ENCODE data around the gene CCL18. TPM values are rescaled to one million over a fixed set of nuclear protein-coding genes. Genes with fewer than 3 reads are reported as not detected.
"Not testable (repeated sequence)": the region's sequence is repeated elsewhere in the genome, so short reads cannot be mapped to it uniquely, and the experiment has no call there.

CCL18 gene
- total RNA-seq, 2 experiments from 2014 or later = not detected

DNA sequence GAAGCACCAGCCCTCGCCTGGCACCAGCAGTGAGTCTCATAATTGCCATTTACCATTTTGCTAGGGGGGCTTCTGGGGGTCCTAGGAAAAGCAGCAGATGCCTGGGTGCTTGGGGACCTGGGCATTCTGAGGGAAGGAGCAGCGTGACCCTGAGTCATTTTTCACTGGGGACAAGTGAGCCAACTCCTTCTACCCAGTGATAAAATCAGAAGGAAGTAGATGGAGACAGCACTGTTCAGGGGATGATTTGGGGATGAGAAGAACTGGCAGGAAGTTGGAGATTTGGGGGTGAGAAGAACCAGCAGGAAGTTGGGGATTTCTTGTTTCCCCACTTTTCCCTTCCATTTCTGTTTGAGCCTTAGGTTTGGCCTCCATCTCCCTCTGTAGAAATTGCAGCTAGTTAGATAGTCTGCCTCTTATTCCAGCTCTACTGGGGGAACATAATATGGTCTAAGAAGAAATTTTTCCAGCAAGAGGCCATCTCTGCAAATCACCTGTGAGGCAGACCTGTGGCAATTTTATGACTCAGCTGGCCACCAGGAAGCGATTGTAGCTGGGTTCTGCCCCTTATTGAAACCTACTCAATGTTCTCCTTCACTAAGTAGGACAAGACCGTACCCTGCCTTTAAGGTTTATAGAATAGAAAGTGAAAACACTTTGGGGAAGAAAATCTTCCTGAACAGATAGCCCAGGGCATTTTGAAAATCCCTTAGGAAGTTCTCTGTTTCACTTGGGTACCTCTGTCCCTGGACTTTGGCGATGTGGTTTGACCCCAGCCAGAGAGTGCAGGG lies 17.8 kb downstream of the CCL18 start:
- ChIA-PET CTCF (interaction anchor here (0.6 to 2.3 kb wide), 4 partner anchors 8 to 241 kb away, joined by 3 to 10 read pairs (median 4); no protein-coding TSS in a partner anchor), POLR2A (interaction anchor here (1.0 to 2.0 kb wide), 4 partner anchors 9 to 202 kb away, joined by 3 to 9 read pairs (median 4); partner anchors contain the start of gene CCL5)

DNA sequence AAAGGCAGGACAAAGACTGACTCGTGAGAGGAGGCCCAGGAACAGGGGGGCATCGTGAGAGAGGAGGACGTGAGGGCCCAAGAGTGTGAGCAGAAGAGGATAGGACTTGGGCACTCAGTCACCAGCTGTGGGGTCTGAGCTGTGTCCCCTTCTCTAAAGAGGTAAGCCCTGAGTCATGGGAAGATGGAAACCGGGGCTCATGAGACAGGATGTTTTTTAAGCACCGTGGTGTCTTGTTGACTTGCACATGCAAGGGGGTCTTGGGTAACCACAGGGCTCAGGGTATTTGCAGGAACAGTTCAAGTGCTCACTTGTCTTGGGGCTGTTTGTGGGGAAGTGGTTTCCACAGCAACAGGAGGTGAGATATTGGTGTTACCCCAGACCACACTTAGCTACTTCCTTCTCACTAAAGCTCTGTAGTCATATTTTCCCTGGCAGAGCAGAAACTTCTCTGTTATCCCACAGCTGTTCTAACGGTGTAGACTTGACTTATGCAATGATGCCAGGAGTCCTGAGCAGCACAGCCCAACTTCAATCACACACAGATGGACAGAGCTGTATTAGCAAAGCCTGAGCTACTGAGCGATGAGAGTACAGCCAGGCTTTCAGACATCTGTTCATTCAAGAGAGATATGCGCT lies 18.5 kb downstream of the CCL18 start:
- not testable (repeated sequence) for H3K36me3 Mint-ChIP-seq (ENCODE audit: low read depth); H3K9me3 Mint-ChIP-seq; H3K27me3 Mint-ChIP-seq
- H3K4me1 Mint-ChIP-seq = peaks cover 51% of the 10 kb centered on the region
- H3K27ac Mint-ChIP-seq = peak overlapping the region; percentile 86
- ChIA-PET POLR2A (interaction anchor here (1.0 to 2.0 kb wide), 4 partner anchors 10 to 202 kb away, joined by 3 to 9 read pairs (median 4); partner anchors contain the start of gene CCL5), CTCF (interaction anchor here (0.6 to 2.3 kb wide), 4 partner anchors 9 to 241 kb away, joined by 3 to 10 read pairs (median 4); no protein-coding TSS in a partner anchor)
- peak overlapping the region; percentile 14 for H3K4me3 Mint-ChIP-seq
- peak; percentile 75 for DNase-seq

More for the DNA sequence above, 17.8 kb downstream of the CCL18 start:
- peaks cover 49% of the 10 kb centered on the region for H3K4me1 Mint-ChIP-seq
- peak overlapping the region; percentile 86 for H3K27ac Mint-ChIP-seq
- not testable (repeated sequence) for H3K4me3 Mint-ChIP-seq; H3K9me3 Mint-ChIP-seq; H3K36me3 Mint-ChIP-seq (ENCODE audit: low read depth); DNase-seq; H3K27me3 Mint-ChIP-seq

DNA sequence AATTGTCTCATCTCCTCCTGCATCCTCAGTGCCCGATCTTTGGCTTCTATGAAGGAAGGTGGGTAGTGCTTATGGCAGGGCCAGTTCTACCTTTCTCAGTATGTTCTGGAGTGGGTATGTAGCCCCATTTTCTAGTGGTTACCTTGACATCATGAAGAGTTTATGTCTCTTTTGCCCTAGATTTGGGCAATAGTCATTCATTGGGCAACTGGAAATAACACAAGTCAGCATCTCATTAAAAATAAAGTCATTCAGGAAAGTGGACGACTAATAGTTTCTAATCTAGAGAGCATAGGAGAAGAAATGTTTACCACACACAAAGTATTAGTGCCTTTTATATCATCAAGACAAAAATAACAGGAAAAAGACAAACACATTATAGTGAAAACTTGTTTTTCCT lies 19.6 kb downstream of the CCL18 start:
- POLR2A ChIA-PET; H3K4me3 Mint-ChIP-seq; DNase-seq; H3K27ac Mint-ChIP-seq; H3K27me3 Mint-ChIP-seq; H3K36me3 Mint-ChIP-seq (ENCODE audit: low read depth); H3K9me3 Mint-ChIP-seq: not testable (repeated sequence)
- CTCF ChIA-PET = interaction anchor here (2.3 kb wide), 1 partner anchor 12 kb away, joined by 10 read pairs; no protein-coding TSS in a partner anchor
- peaks cover 55% of the 10 kb centered on the region for H3K4me1 Mint-ChIP-seq

DNA sequence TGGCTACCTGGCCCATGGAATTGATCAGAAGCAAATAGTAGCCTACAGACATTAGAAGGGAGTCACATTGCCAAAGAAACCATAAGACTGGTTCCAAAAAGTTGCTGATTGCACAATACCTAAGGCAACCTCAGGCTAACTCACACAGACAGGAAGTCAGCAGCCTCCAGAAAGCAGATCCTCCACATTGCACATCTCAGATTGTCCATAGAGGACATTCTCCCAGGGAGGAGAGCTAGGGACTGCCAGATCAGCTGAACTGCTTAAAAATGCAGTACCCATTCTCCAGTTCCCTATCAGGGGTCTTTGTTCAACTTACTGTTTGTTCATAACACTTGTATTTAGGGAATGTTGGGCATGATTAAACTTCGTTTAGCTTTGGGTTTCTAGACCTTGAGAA lies 21.7 kb downstream of the CCL18 start:
- no peaks in the 10 kb centered on the region for H3K36me3 Mint-ChIP-seq (ENCODE audit: low read depth)
- ChIA-PET CTCF (interaction anchor here (1.4 kb wide), 1 partner anchor 13 kb away, joined by 3 read pairs; no protein-coding TSS in a partner anchor), POLR2A (interaction anchor here (0.7 to 1.1 kb wide), 2 partner anchors 12 to 19 kb away, joined by 3 to 4 read pairs; no protein-coding TSS in a partner anchor)
- H3K4me3 Mint-ChIP-seq = no peak overlapping the region
- peaks cover 75% of the 10 kb centered on the region for H3K4me1 Mint-ChIP-seq
- no peaks in the 10 kb centered on the region for H3K9me3 Mint-ChIP-seq
- H3K27ac Mint-ChIP-seq = peak overlapping the region; percentile 19
- peaks cover 3% of the 10 kb centered on the region for H3K27me3 Mint-ChIP-seq
- no peak for DNase-seq

DNA sequence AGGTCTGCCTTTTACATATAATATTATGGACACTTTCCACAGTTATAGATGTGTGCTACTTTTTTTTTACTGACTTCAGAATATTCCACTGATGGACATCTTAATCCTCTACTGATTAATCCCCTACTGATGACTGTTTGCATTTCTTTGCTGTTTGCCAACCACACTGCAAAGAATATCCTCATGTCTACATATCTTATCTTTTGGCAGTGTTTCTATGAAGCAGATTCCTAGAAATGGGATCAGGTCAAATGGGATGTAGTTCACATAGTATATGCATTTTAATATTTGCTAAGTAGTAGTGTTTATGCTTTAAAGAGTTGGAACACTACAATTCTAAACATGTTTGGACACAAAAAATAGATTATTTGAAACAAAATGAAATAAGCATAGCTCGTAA lies 22.7 kb downstream of the CCL18 start:
- no peak overlapping the region for H3K4me3 Mint-ChIP-seq
- H3K4me1 Mint-ChIP-seq = peaks cover 75% of the 10 kb centered on the region
- CTCF ChIA-PET = no interaction called here
- peak overlapping the region; percentile 46 for H3K27ac Mint-ChIP-seq
- H3K27me3 Mint-ChIP-seq = peaks cover 3% of the 10 kb centered on the region
- POLR2A ChIA-PET = no interaction called here
- H3K9me3 Mint-ChIP-seq = no peaks in the 10 kb centered on the region
- no peak for DNase-seq
- no peaks in the 10 kb centered on the region for H3K36me3 Mint-ChIP-seq (ENCODE audit: low read depth)

DNA sequence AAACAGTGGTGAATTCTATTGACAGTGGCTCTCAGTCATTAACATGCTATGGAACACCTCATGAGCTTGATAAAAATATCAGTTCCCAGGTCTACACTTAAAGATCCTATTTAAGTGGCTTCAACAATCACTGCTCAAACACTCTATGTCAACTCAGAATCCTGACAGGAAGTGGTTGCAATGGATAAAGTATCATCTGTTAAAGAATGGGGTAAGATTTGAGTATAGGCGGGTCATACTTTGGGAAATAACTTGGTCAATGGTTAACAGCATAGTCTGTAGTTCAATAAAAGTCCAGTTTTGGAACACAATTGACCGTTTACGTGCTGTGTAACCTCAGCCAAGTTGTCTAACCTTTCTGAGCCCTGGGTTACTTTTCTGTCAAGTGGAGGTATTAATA lies 23.4 kb downstream of the CCL18 start:
- POLR2A ChIA-PET, CTCF ChIA-PET: not testable (repeated sequence)
- peaks cover 75% of the 10 kb centered on the region for H3K4me1 Mint-ChIP-seq

DNA sequence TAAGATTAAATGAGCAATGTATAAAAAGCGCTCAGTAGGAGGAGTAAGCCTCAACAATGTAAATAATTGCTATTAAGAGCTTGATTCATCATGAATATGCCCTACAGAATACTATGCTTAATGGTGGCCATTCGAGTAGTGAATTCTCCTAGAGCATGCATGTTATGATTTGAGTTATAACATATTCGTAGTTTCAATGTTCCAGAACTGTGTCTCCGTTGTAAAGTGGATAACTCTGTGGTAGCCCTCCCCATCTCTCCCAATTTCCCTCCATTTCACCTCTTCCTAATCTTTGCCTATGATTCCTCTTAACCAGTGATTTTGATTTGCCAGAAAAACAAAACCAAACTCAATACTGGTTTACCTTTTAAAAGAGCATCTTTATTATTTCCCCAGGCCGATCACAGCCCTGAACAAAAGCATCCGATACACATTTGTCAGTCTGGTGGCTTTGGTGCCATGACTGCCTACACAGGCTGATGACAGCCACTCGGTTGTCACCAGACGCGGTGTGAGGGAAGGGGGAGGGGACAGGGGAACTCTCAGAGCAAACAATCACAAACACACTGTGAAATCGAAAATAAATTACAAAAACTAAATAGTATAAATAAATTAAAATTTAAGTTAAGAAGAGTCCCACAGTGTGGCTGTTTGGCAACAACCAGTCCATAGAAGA lies 24.0 kb downstream of the CCL18 start:
- H3K27ac Mint-ChIP-seq; H3K9me3 Mint-ChIP-seq; DNase-seq; CTCF ChIA-PET; POLR2A ChIA-PET; H3K27me3 Mint-ChIP-seq; H3K36me3 Mint-ChIP-seq (ENCODE audit: low read depth): not testable (repeated sequence)
- Mint-ChIP-seq H3K4me3 (peak overlapping the region; percentile 18), H3K4me1 (peaks cover 75% of the 10 kb centered on the region)

More for the DNA sequence above, 23.4 kb downstream of the CCL18 start:
- not testable (repeated sequence) for H3K36me3 Mint-ChIP-seq (ENCODE audit: low read depth); H3K9me3 Mint-ChIP-seq; H3K27me3 Mint-ChIP-seq; DNase-seq; H3K4me3 Mint-ChIP-seq; H3K27ac Mint-ChIP-seq

DNA sequence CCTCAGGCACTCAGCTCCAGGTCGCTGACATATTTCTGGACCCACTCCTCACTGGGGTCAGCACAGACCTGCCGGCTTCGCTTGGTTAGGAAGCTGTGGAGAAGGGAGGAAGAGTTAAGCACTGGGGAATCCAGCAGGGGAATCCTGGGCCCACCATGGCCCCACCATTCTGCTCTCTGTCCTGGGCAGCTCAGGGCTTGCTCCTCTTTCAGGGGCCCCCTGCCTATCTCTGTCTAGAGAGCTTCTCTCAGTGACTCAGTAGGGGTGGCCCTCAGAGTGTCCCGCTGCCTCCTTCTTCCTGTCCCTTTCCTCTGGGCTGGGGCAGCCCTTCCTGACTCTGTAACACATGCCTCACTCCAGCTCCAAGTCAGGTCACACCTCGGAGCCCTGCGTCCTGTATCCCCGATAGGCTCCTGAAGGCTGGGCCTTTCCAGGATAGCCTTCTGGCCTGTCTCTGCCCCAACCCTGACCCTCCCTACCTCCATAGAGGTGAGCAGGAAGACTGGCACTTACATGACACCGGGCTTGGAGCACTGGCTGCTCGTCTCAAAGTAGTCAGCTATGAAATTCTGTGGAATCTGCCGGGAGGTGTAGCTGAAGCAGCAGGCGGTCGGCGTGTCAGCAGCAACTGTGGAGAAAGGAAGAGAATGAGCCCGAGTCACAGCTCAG lies 24.7 kb downstream of the CCL18 start:
- ChIA-PET POLR2A (no interaction called here), CTCF (no interaction called here)
- peak overlapping the region; percentile 35 for H3K4me3 Mint-ChIP-seq
- DNase-seq = no peak
- H3K4me1 Mint-ChIP-seq = peaks cover 71% of the 10 kb centered on the region
- H3K9me3 Mint-ChIP-seq = no peaks in the 10 kb centered on the region
- no peaks in the 10 kb centered on the region for H3K36me3 Mint-ChIP-seq (ENCODE audit: low read depth)
- peak overlapping the region; percentile 42 for H3K27ac Mint-ChIP-seq
- H3K27me3 Mint-ChIP-seq = no peaks in the 10 kb centered on the region

DNA sequence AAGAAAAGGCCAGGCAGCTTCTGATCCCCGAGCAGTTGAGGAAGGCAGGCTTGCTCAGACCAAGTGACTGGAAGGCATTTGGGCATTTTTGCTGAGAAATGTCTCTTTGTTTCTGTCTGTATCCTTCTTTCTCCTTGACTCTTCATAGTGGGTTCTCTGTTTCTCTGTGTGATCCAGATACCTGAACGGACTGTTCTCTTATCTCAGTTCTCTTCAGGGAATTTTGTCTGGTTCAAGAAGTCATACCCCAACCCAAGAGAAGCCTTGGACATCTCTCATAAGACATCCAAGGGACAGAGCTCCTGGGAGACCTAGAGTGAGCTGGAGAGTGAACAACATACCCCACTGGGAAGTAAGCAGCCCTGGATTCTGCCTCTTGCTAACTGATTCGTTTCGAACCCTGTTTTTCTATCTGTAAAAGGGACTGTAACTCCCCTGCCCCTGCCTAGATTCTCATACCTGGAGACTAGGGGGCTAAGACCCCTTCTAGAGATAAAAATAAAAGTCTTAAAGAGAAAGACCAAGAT lies 25.3 kb downstream of the CCL18 start:
- no peaks in the 10 kb centered on the region for H3K36me3 Mint-ChIP-seq (ENCODE audit: low read depth)
- H3K9me3 Mint-ChIP-seq = no peaks in the 10 kb centered on the region
- H3K27ac Mint-ChIP-seq = peak overlapping the region; percentile 78
- POLR2A ChIA-PET = interaction anchor here (0.8 kb wide), 1 partner anchor 13 kb away, joined by 3 read pairs; no protein-coding TSS in a partner anchor
- H3K27me3 Mint-ChIP-seq = no peaks in the 10 kb centered on the region
- peak overlapping the region; percentile 35 for H3K4me3 Mint-ChIP-seq
- no peak for DNase-seq
- CTCF ChIA-PET = interaction anchor here (1.6 kb wide), 1 partner anchor 16 kb away, joined by 7 read pairs; no protein-coding TSS in a partner anchor
- H3K4me1 Mint-ChIP-seq = peaks cover 68% of the 10 kb centered on the region

DNA sequence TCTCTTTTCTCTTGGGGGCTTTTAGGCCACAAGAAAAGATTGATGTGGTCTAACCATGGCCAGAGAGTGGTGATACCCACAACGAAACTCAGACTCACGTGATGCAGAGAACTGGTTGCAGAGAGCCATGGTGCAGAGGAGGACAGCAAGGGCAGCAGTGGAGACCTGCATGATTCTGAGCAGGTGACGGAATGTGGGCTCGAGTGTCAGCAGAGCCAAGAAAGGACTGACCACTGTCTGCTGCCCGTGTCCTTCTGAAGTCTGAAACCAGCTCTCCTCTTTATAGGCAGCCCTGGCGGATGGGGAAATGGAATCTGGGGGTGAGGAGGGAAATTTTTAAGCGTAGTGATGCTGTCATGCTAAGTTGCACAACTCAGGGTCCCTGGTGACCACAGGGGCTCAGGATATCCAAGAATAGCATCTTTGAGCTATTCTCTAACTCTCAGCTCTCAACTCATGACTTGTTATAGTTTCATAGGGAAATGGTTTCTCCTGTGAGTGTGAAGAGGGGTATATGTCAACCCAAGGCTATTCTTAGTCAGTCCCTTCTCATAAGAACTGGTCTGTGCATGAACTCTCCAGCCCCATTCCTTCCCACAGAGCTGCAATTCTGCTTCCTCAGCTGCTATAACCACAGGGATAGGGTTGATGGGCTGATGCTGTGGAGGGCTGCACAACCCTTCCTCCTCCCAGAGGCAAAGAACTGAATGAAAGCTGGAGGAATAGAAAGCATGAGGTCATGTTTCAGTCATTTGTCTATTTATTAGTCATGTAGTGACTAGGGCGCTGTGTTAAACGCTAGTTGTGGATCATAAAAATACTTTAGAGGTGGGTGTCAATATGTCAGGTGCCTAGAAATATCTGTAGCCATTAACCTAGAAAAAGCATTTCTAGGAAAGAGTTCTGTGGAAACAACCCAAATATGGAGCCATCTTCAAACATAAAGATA lies 26.1 kb downstream of the CCL18 start, which contains the start of gene CCL3:
CCL3 (minus strand) TSS at position 256 of the 949 bp plus-strand sequence; CDS start at position 171, 85 bp downstream.
- peak; percentile 47 for DNase-seq
- Mint-ChIP-seq H3K27me3 (no peaks in the 10 kb centered on the region), H3K4me3 (peak within 1 kb of the TSS; percentile 52), H3K27ac (peak within 1 kb of the TSS; percentile 78), H3K4me1 (peaks cover 67% of the 10 kb centered on the region), H3K36me3 (ENCODE audit: low read depth) (no peaks in the 10 kb centered on the region), H3K9me3 (no peaks in the 10 kb centered on the region)
- POLR2A ChIA-PET = interaction anchor here (0.8 to 1.4 kb wide), 3 partner anchors 13 to 16 kb away, joined by 3 to 7 read pairs (median 4); no protein-coding TSS in a partner anchor
- CTCF ChIA-PET = interaction anchor here (0.8 to 1.6 kb wide), 2 partner anchors 17 to 121 kb away, joined by 3 to 7 read pairs; no protein-coding TSS in a partner anchor

DNA sequence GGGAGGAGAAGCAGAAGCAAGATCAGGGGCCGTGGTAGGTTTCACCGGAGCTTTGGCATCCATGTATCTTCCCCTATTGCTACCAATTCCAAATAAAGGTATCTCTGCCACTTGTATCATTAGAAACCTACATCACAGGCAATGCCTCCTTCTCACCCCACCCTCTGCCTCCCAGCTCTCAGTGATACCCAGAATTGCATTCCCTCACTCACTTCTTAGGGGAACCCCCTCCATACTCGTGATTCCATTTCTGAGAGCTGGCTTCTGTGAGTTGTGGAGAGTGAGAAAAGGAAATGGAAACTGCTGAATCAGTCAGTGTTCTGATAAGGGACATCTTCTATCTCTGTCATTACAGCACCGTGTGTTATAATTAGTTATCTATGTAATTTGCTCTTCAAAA lies 28.2 kb downstream of the CCL18 start:
- H3K27me3 Mint-ChIP-seq = no peaks in the 10 kb centered on the region
- peak overlapping the region; percentile 60 for H3K27ac Mint-ChIP-seq
- DNase-seq = peak; percentile 52
- ChIA-PET CTCF (interaction anchor here (0.9 kb wide), 1 partner anchor 20 kb away, joined by 5 read pairs; no protein-coding TSS in a partner anchor), POLR2A (no interaction called here)
- H3K36me3 Mint-ChIP-seq (ENCODE audit: low read depth) = no peaks in the 10 kb centered on the region
- peaks cover 66% of the 10 kb centered on the region for H3K4me1 Mint-ChIP-seq
- H3K4me3 Mint-ChIP-seq = no peak overlapping the region
- H3K9me3 Mint-ChIP-seq = no peaks in the 10 kb centered on the region
